GM12874 (cell line): ENCODE data around the gene FOXB2.

Experiments
- CTCF ChIP-seq: IDR thresholded peaks from 2 replicates; pipeline ENCODE4 v1.5.1; 2011; ENCODE audit warnings: low read depth, mild to moderate bottlenecking, control low read depth, low read length, moderate library complexity; ENCODE audit not compliant: insufficient read depth

The FOXB2 gene

GRCh38 chr9:77016526-77017504 is 2.6 kb upstream of the FOXB2 start:
- TF ChIP-seq CTCF, result no peak

GRCh38 chr9:77017505-77017894 is 2.0 kb upstream of the FOXB2 start:
- TF ChIP-seq CTCF, result no peak

- TF ChIP-seq CTCF, result no peak
These were observed 1.1 kb upstream of the FOXB2 start for GRCh38 chr9:77018058-77018968.

DNA sequence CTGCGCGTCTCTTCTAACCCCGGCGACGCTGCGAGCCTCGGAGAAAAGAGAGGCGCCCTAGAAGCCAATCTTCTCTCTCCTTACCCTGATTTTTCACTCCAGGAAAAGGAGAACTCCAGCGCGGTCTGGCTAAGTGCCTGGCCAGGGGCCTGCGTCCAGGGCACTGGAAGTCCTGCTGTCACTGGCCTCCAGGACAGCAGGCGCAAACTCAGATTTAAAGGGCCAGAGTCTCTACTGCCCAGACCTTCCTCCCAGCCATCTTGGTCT is 553 bp upstream of the FOXB2 start:
- no peak for TF ChIP-seq CTCF

DNA sequence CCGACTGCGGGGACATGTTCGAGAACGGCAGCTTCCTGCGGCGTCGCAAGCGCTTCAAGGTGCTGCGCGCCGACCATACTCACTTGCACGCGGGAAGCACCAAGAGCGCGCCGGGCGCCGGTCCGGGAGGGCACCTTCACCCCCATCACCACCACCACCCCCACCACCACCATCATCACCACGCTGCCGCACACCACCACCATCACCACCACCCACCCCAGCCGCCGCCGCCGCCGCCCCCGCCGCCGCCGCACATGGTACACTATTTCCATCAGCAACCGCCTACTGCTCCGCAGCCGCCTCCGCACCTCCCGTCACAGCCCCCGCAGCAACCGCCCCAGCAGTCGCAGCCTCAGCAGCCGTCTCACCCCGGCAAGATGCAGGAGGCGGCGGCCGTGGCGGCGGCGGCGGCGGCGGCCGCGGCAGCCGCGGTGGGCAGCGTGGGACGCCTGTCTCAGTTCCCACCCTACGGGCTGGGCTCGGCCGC is 514 bp downstream of the FOXB2 start:
- no peak for TF ChIP-seq CTCF

DNA sequence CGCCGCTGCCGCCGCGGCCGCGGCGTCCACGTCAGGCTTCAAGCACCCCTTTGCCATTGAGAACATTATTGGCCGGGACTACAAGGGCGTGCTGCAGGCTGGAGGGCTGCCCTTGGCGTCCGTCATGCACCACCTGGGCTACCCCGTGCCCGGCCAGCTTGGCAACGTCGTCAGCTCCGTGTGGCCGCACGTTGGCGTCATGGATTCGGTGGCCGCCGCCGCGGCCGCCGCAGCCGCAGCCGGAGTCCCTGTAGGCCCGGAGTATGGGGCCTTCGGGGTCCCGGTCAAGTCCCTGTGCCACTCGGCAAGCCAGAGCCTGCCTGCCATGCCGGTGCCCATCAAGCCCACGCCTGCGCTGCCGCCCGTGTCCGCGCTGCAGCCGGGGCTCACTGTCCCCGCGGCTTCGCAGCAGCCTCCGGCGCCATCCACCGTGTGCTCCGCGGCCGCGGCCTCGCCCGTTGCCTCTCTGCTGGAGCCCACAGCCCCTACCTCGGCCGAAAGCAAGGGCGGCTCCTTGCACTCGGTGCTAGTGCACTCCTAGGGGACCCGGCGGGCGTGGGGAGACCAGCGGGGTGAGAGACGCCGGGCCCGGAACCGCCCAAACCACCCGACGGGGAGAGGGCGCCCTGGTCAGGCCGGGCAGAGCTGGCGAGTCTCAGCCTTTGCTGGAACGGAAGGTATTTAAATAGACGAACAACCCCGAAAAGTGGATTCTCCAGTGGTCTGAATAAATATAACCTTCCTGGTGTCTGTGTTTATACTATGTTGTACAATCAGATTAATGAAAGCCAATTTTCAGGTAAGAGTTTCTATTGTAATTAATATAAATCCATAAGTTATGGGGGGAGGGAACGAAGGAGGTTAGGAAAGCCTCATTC is 1.2 kb downstream of the FOXB2 start:
- no peak for TF ChIP-seq CTCF
